Activated CD8-positive, alpha-beta T cell treated with anti-CD3 and anti-CD28 coated beads, Interleukin-2, amount 10 ng/mL, durations not matched to agents 7 days and 5 days (primary cell): ENCODE results near the gene VTN. TPM values are rescaled to one million over a fixed set of nuclear protein-coding genes. Genes with fewer than 3 reads are reported as not detected.

Experiments
- ATAC-seq: fragments of 150-1000 bp; cut with Tn5 transposase; one replicate; pipeline ENCODE4 v1.10.0; 2021; ENCODE audit warnings: moderate library complexity
- CTCF ChIA-PET: fragments of 350-600 bp; sonication (Branson Sonifier 250); formaldehyde crosslinking; loops from one replicate; lab custom pipeline; 2021; ENCODE audit warnings: antibody characterized with exemption; lab: Charles Lee
- POLR2A ChIA-PET: fragments of 350-600 bp; sonication (Branson Sonifier 250); formaldehyde crosslinking; loops from one replicate; lab custom pipeline; 2021; ENCODE audit warnings: antibody characterized with exemption; lab: Charles Lee
- DNase-seq: peaks from one replicate; pipeline ENCODE4 v3.0.0-alpha.2; 2020
- H3K27ac Mint-ChIP-seq: one replicate; pipeline ENCODE4 v1.8.0; 2021; ENCODE audit warnings: mild to moderate bottlenecking, mixed read lengths
- H3K27me3 Mint-ChIP-seq: one replicate; pipeline ENCODE4 v1.8.0; 2021; ENCODE audit warnings: low read depth, mixed read lengths
- H3K36me3 Mint-ChIP-seq: one replicate; pipeline ENCODE4 v1.8.0; 2021; ENCODE audit warnings: low read depth, mixed read lengths
- H3K4me1 Mint-ChIP-seq: one replicate; pipeline ENCODE4 v1.8.0; 2021; ENCODE audit warnings: low read depth, mixed read lengths
- H3K4me3 Mint-ChIP-seq: one replicate; pipeline ENCODE4 v1.8.0; 2021; ENCODE audit warnings: mild to moderate bottlenecking, mixed read lengths
- H3K9me3 Mint-ChIP-seq: one replicate; pipeline ENCODE4 v1.8.0; 2022; ENCODE audit warnings: mixed read lengths; ENCODE audit not compliant: insufficient read depth
- total RNA-seq, 2 experiments: library from RNA; stranded (reverse); gene quantifications; one replicate each; pipeline ENCODE4 v1.2.3, GENCODE V29; 2021

The VTN gene
- total RNA-seq, 2 experiments from 2014 or later, result not detected

GRCh38 chr17:28368306-28368831 is 1.7 kb downstream of the VTN start:
- Mint-ChIP-seq H3K4me3 (no peak overlapping the region), H3K27me3 (no peaks in the 10 kb centered on the region), H3K9me3 (no peaks in the 10 kb centered on the region), H3K4me1 (peaks cover 17% of the 10 kb centered on the region), H3K27ac (no peak overlapping the region), H3K36me3 (peaks cover under 1% of the 10 kb centered on the region)
- ChIA-PET POLR2A (interaction anchor here (7.4 kb wide), 1 partner anchor 11 kb away, joined by 45 read pairs; the partner anchor contains the start of gene POLDIP2), CTCF (interaction anchor here (1.5 kb wide), 1 partner anchor 10 kb away, joined by 6 read pairs; no protein-coding TSS in a partner anchor)
- DNase-seq (no peak), ATAC-seq (no peak)

- no peaks in the 10 kb centered on the region for H3K9me3 Mint-ChIP-seq
- POLR2A ChIA-PET, result interaction anchor here (7.4 kb wide), 1 partner anchor 10 kb away, joined by 45 read pairs; the partner anchor contains the start of gene POLDIP2
- no peak overlapping the region for H3K27ac Mint-ChIP-seq
- ATAC-seq (no peak), DNase-seq (no peak)
- H3K4me1 Mint-ChIP-seq, result peaks cover 11% of the 10 kb centered on the region
- H3K36me3 Mint-ChIP-seq, result no peaks in the 10 kb centered on the region
- no peak overlapping the region for H3K4me3 Mint-ChIP-seq
- no peaks in the 10 kb centered on the region for H3K27me3 Mint-ChIP-seq
- CTCF ChIA-PET, result interaction anchor here (1.5 kb wide), 1 partner anchor 9 kb away, joined by 6 read pairs; no protein-coding TSS in a partner anchor
Measured at GRCh38 chr17:28367641-28368305, 2.3 kb downstream of the VTN start.

- H3K27me3 Mint-ChIP-seq, result no peaks in the 10 kb centered on the region
- ChIA-PET CTCF (interaction anchor here (0.6 to 1.0 kb wide), 2 partner anchors 9 to 50 kb away, joined by 3 read pairs; partner anchors contain the start of gene POLDIP2), POLR2A (interaction anchor here (0.8 to 7.4 kb wide), 2 partner anchors 9 to 233 kb away, joined by 3 to 45 read pairs; partner anchors contain the start of gene POLDIP2)
- H3K27ac Mint-ChIP-seq, result no peak overlapping the region
- H3K36me3 Mint-ChIP-seq, result peaks cover 3% of the 10 kb centered on the region
- H3K4me1 Mint-ChIP-seq, result peaks cover 5% of the 10 kb centered on the region
- no peak for DNase-seq
- no peaks in the 10 kb centered on the region for H3K9me3 Mint-ChIP-seq
- no peak overlapping the region for H3K4me3 Mint-ChIP-seq
- ATAC-seq, result no peak
Measured at GRCh38 chr17:28366605-28367004, 3.5 kb downstream of the VTN start.

- Mint-ChIP-seq H3K4me3 (no peak overlapping the region), H3K27ac (no peak overlapping the region), H3K27me3 (no peaks in the 10 kb centered on the region), H3K4me1 (peaks cover 3% of the 10 kb centered on the region), H3K9me3 (no peaks in the 10 kb centered on the region), H3K36me3 (peaks cover 12% of the 10 kb centered on the region)
- DNase-seq (no peak), ATAC-seq (no peak)
- CTCF ChIA-PET, result no interaction called here
- POLR2A ChIA-PET, result no interaction called here
Measured at GRCh38 chr17:28365487-28365886, 4.6 kb downstream of the VTN start.

GRCh38 chr17:28364665-28365363 is 5.3 kb downstream of the VTN start, which contains the start of gene SEBOX:
Gene SEBOX, minus strand, starts transcription at chr17:28365199. Its CDS starts 48 bp downstream, at chr17:28365151.
- CTCF ChIA-PET, result no interaction called here
- POLR2A ChIA-PET, result interaction anchor here (1.1 kb wide), 1 partner anchor 16 kb away, joined by 3 read pairs; no protein-coding TSS in a partner anchor
- H3K27ac Mint-ChIP-seq, result no peak within 1 kb of the TSS
- no peaks in the 10 kb centered on the region for H3K4me1 Mint-ChIP-seq
- peaks cover 15% of the 10 kb centered on the region for H3K36me3 Mint-ChIP-seq
- ATAC-seq (no peak), DNase-seq (no peak)
- H3K4me3 Mint-ChIP-seq, result no peak within 1 kb of the TSS
- no peaks in the 10 kb centered on the region for H3K27me3 Mint-ChIP-seq
- H3K9me3 Mint-ChIP-seq, result no peaks in the 10 kb centered on the region

GRCh38 chr17:28363776-28364650 is 6.1 kb downstream of the VTN start:
- Mint-ChIP-seq H3K4me1 (peaks cover 3% of the 10 kb centered on the region), H3K36me3 (peaks cover 20% of the 10 kb centered on the region), H3K4me3 (no peak overlapping the region), H3K27ac (no peak overlapping the region), H3K27me3 (no peaks in the 10 kb centered on the region), H3K9me3 (no peaks in the 10 kb centered on the region)
- DNase-seq, result no peak
- no peak for ATAC-seq
- ChIA-PET POLR2A (interaction anchor here (1.1 kb wide), 1 partner anchor 15 kb away, joined by 3 read pairs; no protein-coding TSS in a partner anchor), CTCF (no interaction called here)

GRCh38 chr17:28363186-28363585 is 6.9 kb downstream of the VTN start:
- CTCF ChIA-PET, result no interaction called here
- no peak for DNase-seq
- H3K4me1 Mint-ChIP-seq, result peaks cover 12% of the 10 kb centered on the region
- H3K27me3 Mint-ChIP-seq, result no peaks in the 10 kb centered on the region
- no peak overlapping the region for H3K27ac Mint-ChIP-seq
- POLR2A ChIA-PET, result no interaction called here
- H3K36me3 Mint-ChIP-seq, result peaks cover 20% of the 10 kb centered on the region
- ATAC-seq, result no peak
- H3K9me3 Mint-ChIP-seq, result no peaks in the 10 kb centered on the region
- H3K4me3 Mint-ChIP-seq, result no peak overlapping the region

- no peak for DNase-seq
- H3K36me3 Mint-ChIP-seq, result peaks cover 43% of the 10 kb centered on the region
- H3K27me3 Mint-ChIP-seq, result no peaks in the 10 kb centered on the region
- CTCF ChIA-PET, result interaction anchor here (0.7 to 2.9 kb wide), 8 partner anchors 9 to 121 kb away, joined by 3 to 16 read pairs (median 4); partner anchors contain the start of gene TNFAIP1
- POLR2A ChIA-PET, result interaction anchor here (0.6 to 4.5 kb wide), 13 partner anchors 10 to 47 kb away, joined by 3 to 47 read pairs (median 4); partner anchors contain the start of genes IFT20, SARM1, TNFAIP1 and VTN
- no peak for ATAC-seq
- H3K4me3 Mint-ChIP-seq, result peak overlapping the region; percentile 97
- no peaks in the 10 kb centered on the region for H3K9me3 Mint-ChIP-seq
- peaks cover 36% of the 10 kb centered on the region for H3K4me1 Mint-ChIP-seq
- H3K27ac Mint-ChIP-seq, result peak overlapping the region; percentile 97
Measured at GRCh38 chr17:28357901-28358197, 12.3 kb downstream of the VTN start.

- POLR2A ChIA-PET, result interaction anchor here (0.6 to 4.5 kb wide), 19 partner anchors 9 to 193 kb away, joined by 3 to 47 read pairs (median 4); partner anchors contain the start of genes IFT20, SARM1, TNFAIP1 and VTN
- ATAC-seq (peak; percentile 99), DNase-seq (peak; percentile 97)
- peak within 1 kb of the TSS; percentile 97 for H3K4me3 Mint-ChIP-seq
- CTCF ChIA-PET, result interaction anchor here (0.6 to 2.9 kb wide), 10 partner anchors 10 to 546 kb away, joined by 3 to 17 read pairs (median 3); partner anchors contain the start of genes IFT20 and TNFAIP1
- peaks cover 36% of the 10 kb centered on the region for H3K4me1 Mint-ChIP-seq
- no peaks in the 10 kb centered on the region for H3K27me3 Mint-ChIP-seq
- peaks cover 45% of the 10 kb centered on the region for H3K36me3 Mint-ChIP-seq
- peak within 1 kb of the TSS; percentile 97 for H3K27ac Mint-ChIP-seq
- no peaks in the 10 kb centered on the region for H3K9me3 Mint-ChIP-seq
Measured at GRCh38 chr17:28357061-28357900, 12.8 kb downstream of the VTN start, which contains the start of gene POLDIP2. Gene POLDIP2, minus strand, starts transcription at chr17:28357527. Its CDS starts 79 bp downstream, at chr17:28357448.

- CTCF ChIA-PET, result no interaction called here
- POLR2A ChIA-PET, result no interaction called here
- Mint-ChIP-seq H3K9me3 (no peaks in the 10 kb centered on the region), H3K36me3 (peaks cover 69% of the 10 kb centered on the region), H3K4me1 (peaks cover 4% of the 10 kb centered on the region), H3K27me3 (no peaks in the 10 kb centered on the region), H3K27ac (no peak overlapping the region), H3K4me3 (no peak overlapping the region)
- ATAC-seq, result no peak
- no peak for DNase-seq
Measured at GRCh38 chr17:28350271-28350670, 19.8 kb downstream of the VTN start.
